Measurements from ENCODE around the gene TTBK2.
"Not testable (repeated sequence)": the region's sequence is repeated elsewhere in the genome, so short reads cannot be mapped to it uniquely, and the experiment has no call there.

The TTBK2 gene

DNA sequence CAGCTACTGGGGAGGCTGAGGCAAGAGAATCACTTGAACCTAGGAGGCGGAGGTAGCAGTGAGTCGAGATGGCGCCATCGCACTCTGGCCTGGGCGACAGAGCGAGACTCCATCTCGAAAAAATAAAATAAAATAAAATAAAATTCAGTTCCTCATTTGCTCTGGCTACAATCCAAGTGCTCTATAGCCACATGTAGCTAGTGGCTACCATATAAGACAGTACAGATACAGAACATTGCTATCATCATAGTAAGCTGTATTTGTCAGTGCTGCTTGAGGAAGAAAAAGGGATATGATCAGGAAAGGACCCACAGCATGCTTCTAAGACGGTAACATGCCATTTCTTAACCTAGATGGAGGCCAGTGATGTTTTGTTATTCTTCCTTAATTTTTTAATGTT is 95.0 kb downstream of the TTBK2 start:
- DNase-seq, result no peak

DNA sequence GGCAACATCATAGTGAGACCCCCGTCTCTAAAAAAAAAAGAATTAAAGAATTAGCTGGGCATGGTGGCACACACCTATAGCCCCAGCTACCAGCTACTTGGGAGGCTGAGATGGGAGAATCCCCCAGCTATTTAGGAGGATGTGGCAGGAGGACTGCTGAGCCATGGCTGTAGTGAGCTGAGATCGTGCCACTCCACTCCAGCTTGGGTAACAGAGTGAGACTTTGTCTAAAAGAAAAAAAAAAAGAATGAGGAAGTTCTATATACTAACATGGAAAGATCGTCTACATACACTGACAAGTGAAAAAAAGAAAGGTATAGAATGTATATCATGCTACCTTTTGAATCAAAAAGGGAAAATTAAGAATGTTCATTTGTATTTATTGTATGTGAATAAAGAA is 99.8 kb downstream of the TTBK2 start:
- DNase-seq, result no peak

DNA sequence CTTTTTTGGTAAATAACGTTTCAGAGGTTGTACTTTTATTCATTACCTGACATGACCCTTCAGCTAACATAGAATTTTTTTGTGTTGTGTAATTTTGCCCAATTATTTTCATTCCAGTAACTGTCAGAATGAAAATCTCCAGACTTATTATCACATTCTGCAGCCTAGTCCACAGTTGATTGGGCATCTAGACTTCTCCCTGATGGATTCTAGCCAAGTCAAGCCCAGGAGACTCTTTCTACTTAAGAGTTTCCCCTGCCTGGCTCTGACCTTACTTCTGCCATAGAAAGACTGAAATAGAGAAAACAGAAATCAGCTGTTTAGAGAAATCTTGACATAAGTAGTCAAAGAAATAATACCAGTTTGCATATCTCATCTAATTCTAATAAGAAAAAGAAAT is 100.8 kb downstream of the TTBK2 start:
- no peak for DNase-seq

GRCh38 chr15:42811433-42811832 is 109.1 kb downstream of the TTBK2 start:
- DNase-seq, result no peak

DNA sequence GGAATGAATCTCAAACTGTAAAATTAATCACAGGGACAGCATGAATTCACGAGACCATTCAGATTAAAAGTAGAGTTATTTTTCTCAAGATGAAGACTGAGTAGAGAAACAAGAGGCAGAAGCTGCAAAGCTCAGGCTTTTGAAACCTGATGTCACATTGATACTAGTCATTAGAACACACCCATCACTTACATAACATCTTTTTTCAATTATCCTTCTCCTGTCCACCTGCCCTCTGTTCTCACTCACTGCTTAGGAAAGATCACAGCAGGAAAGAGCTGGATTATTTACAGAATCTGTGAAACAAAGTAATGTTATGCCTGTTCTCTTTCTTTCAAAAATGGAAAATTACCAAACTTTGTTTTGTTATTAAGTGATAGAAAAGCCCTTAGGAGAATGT is 111.7 kb downstream of the TTBK2 start:
- no peak for DNase-seq

DNA sequence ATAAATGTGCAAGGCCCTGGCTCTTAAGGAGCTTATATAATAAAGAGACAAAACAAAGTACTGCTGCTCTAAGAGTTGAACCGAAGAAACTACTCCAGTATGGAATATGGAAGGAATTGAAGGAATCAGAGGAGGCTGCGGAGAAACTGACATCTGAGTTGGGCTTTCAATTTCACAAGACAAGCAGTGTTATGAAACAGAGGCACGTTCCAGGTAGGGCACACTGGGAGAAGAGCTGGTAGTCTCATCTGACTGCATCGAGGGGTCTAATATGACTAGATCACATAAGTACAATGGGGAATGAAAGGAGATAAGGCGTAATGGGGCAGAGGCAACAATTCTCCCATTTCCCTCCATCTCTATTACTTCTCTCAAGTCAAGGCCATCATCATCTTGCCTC is 115.3 kb downstream of the TTBK2 start:
- DNase-seq, result no peak

GRCh38 chr15:42804739-42805138 is 115.8 kb downstream of the TTBK2 start:
- no peak for DNase-seq

GRCh38 chr15:42803436-42803835 is 117.1 kb downstream of the TTBK2 start:
- DNase-seq, result no peak

DNA sequence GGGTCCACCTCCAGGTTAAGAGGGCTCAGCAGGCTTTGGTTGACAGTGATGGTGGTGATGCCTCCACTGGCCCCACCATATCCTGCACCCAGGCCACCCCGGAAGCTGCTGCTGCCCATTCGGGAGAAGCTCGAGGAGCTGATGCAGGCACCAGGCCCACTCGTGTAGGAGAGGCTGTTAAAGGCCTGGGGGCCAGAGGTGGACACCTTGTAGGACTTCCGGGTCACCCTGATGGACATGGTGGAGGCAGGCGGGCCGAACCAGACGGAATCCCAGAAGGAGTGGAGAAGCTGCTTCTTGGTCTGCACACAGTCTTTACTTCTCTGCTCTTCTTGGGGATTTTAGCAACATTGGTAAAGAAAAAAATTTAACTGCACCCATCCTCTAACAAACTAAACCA is 118.4 kb downstream of the TTBK2 start:
- DNase-seq, result no peak

DNA sequence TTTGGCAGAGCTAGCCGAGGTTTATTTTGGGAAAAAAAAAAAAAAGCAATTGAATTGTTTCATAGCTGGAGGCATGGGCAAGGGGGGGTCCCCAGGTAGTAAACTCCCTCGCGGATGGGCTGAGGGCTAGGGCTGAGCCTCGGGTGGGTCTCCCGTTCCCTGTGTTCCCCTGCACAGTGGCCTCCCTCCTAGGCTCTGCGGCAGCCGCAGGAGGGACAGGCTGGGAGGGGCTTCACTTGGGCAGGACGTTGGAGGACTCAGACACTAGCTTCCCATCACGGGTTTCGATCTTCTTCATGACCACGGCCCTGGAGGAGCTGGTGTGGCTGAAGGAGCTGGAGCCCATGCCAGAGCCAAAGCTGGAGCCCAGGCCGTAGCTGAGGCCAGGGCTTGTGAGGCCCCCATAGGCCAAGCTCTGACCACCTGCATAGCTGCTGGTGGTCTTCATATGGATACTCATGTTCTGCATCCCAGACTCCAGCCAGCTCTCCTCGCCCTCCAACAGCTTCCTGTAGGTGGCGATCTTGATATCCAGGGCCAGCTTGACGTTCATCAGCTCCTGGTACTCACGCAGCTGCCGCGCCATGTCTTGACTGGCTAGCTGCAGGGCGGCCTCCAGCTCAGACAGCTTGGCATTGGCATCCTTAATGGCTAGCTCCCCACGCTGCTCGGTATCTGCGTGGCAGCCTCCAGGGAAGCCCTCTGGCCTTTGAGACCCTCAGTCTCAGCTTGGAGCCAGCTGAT is 119.7 kb downstream of the TTBK2 start:
- no peak for DNase-seq

GRCh38 chr15:42798802-42799201 is 121.8 kb downstream of the TTBK2 start:
- DNase-seq, result no peak

- no peak for DNase-seq
These were observed 123.4 kb downstream of the TTBK2 start for GRCh38 chr15:42796955-42797782.

DNA sequence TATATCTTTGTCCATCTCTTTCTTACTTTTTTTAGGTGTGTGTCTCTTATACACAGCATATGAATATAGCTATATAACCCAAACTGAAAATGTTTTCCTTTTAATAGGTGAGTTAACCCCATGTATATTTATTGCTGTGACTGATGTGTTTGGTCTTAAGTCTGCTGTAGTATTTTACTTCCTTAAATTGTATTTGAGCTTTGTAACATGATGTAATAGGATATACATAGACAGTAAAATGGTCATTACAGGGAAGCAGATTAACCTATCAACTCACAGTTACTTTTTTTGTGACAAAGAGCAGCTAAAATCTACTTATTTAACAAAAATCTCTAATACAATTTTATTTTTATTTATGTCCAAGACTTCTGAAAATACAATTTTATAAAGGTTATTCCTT is 131.9 kb downstream of the TTBK2 start:
- no peak for DNase-seq

DNA sequence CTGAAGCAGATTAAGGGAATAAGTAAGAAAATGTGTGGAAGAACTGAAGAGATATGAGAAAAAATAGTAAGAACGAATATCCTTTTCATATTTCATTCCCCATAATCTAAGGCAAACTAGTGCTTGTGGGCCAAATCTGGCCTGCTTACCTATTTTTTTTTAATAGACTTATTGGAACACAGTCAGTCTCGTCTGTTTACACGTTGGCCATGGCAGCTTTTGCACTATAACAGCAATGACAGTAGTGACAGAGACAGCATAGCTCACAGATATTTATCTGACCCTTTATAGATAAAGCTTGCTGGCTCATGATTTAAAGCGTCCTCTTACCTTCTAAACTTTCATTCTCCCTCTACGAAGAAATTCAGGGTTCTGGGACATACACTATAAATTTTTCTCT is 133.6 kb downstream of the TTBK2 start:
- DNase-seq, result no peak

DNA sequence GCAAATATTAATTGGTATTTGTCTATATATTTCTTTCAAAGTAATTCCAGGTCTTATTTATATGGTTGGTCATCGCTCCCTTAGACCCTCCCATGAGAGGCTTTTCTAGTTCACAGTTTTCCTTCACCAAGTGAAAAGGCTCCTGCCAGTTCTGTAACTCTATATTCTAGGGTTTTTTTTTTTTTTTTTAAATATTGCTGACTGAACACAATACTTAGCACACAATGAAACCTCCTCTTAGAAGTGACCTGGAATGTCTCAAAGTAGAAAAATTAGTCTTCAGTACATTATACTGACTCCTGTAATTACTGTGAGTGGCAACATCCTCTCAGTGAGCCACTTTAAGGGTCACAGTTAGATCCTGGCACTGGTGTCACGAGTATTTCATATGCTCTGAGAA is 135.0 kb downstream of the TTBK2 start:
- no peak for DNase-seq

GRCh38 chr15:42784705-42785104 is 135.9 kb downstream of the TTBK2 start:
- DNase-seq, result no peak

GRCh38 chr15:42782716-42783115 is 137.9 kb downstream of the TTBK2 start:
- DNase-seq, result no peak

DNA sequence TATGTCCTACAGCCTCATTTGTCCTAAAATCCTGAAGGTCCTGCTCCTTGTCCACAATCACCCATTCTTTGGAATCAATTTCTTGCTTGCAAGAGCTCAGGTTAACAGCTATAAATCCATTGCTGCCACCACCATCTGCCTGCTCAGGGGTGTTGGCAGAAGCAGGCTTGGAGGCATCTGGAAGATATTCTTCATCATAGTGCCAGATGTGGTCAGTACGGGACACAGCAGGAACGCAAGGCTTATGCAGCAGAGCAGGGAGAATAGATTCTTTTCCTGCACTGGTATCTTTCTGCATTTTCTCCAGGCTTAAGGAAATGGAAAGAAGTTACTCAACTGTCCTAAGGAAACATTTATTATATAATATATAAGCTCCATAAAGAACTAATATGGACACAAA is 145.2 kb downstream of the TTBK2 start:
- DNase-seq, result no peak

- no peak for DNase-seq
These were observed 147.7 kb downstream of the TTBK2 start for GRCh38 chr15:42772901-42773300.

- DNase-seq, result no peak
These were observed 148.4 kb downstream of the TTBK2 start for GRCh38 chr15:42772144-42772543.

DNA sequence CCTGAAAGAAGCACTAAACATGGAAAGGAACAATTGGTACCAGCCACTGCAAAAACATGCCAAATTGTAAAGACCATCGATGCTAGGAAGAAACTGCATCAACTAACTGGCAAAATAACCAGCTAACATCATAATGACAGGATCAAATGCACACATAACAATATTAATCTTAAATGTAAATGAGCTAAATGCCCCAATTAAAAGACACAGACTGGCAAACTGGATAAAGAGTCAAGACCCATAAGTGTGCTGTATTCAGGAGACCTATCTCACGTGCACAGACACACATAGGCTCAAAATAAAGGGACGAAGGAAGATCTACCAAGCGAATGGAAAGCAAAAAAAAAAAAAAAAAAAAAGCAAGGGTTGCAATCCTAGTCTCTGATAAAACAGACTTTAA is 154.5 kb downstream of the TTBK2 start:
- DNase-seq, result not testable (repeated sequence)

- DNase-seq, result not testable (repeated sequence)
These were observed 156.3 kb downstream of the TTBK2 start for GRCh38 chr15:42764154-42764731.

GRCh38 chr15:42761813-42762212 is 158.8 kb downstream of the TTBK2 start:
- not testable (repeated sequence) for DNase-seq

- no peak for DNase-seq
These were observed 159.8 kb downstream of the TTBK2 start for GRCh38 chr15:42760759-42761158.

Measured in right kidney (tissue), 1 donor.